GM23338 (cell line): ENCODE data around the gene CRTC3. TPM values are rescaled to one million over a fixed set of nuclear protein-coding genes. Genes with fewer than 3 reads are reported as not detected.
A peak's percentile ranks its signal among the peaks of the same experiment; 100 is the strongest.

Experiments used
- ATAC-seq: fragments of 200-7000 bp; cut with Tn5 transposase; 3 replicates; pipeline ENCODE4 v1.9.1; 2020
- DNase-seq: peaks from one replicate; pipeline ENCODE4 v3.0.0-alpha.2; 2015; ENCODE audit warnings: low spot score
- H2AFZ ChIP-seq: fragments of 200-600 bp; sonication (generic); 2 replicates; pipeline ENCODE4 v1.8.0; 2016; ENCODE audit warnings: antibody characterized with exemption, mild to moderate bottlenecking, moderate library complexity
- H3F3A ChIP-seq: fragments of 200-600 bp; sonication (generic); replicated peaks from 2 replicates; pipeline ENCODE4 v1.8.0; 2017; ENCODE audit warnings: antibody characterized with exemption, mixed run types, low read depth
- H3K27ac ChIP-seq: fragments of 200-600 bp; sonication (generic); 2 replicates; pipeline ENCODE4 v1.6.1; 2016; ENCODE audit warnings: low read depth
- H3K27me3 ChIP-seq: fragments of 200-600 bp; sonication (generic); 2 replicates; pipeline ENCODE4 v1.8.0; 2016; ENCODE audit warnings: mild to moderate bottlenecking, mixed run types, moderate library complexity; ENCODE audit not compliant: insufficient read depth
- H3K36me3 ChIP-seq: fragments of 200-600 bp; sonication (generic); 2 replicates; pipeline ENCODE4 v1.8.0; 2016; ENCODE audit warnings: mild to moderate bottlenecking; ENCODE audit not compliant: insufficient read depth
- H3K4me1 ChIP-seq: fragments of 200-600 bp; sonication (generic); 2 replicates; pipeline ENCODE4 v1.8.0; 2016; ENCODE audit warnings: mild to moderate bottlenecking, moderate library complexity; ENCODE audit not compliant: insufficient read depth
- H3K4me2 ChIP-seq: fragments of 200-600 bp; sonication (generic); 2 replicates; pipeline ENCODE4 v1.7.1; 2017; ENCODE audit warnings: mixed run types
- H3K4me3 ChIP-seq: fragments of 200-600 bp; sonication (generic); 2 replicates; pipeline ENCODE4 v1.6.1; 2016; ENCODE audit warnings: mixed run types
- H3K79me2 ChIP-seq: fragments of 200-600 bp; sonication (generic); replicated peaks from 2 replicates; pipeline ENCODE4 v1.8.0; 2017; ENCODE audit warnings: mild to moderate bottlenecking; ENCODE audit not compliant: insufficient read depth
- H3K9me2 ChIP-seq: fragments of 200-600 bp; sonication (generic); 2 replicates; pipeline ENCODE4 v1.8.0; 2017; ENCODE audit not compliant: insufficient read depth
- H4K20me1 ChIP-seq: fragments of 200-600 bp; sonication (generic); replicated peaks from 2 replicates; pipeline ENCODE4 v1.8.0; 2017; ENCODE audit warnings: mild to moderate bottlenecking; ENCODE audit not compliant: insufficient read depth
- H3K27ac Mint-ChIP-seq: 2 replicates; pipeline ENCODE4 v1.8.0; 2020; ENCODE audit warnings: inconsistent platforms, mild to moderate bottlenecking, moderate library complexity, mixed read lengths
- H3K27me3 Mint-ChIP-seq: 3 replicates; pipeline ENCODE4 v1.8.0; 2022; ENCODE audit warnings: low read depth, mild to moderate bottlenecking, moderate library complexity, mixed read lengths, inconsistent platforms; ENCODE audit not compliant: insufficient read depth, poor library complexity
- H3K36me3 Mint-ChIP-seq: 3 replicates; pipeline ENCODE4 v1.8.0; 2021; ENCODE audit warnings: low read depth, mild to moderate bottlenecking, inconsistent platforms, moderate library complexity, mixed read lengths
- H3K4me1 Mint-ChIP-seq: 3 replicates; pipeline ENCODE4 v1.8.0; 2020; ENCODE audit warnings: mild to moderate bottlenecking, inconsistent platforms, mixed read lengths
- H3K4me3 Mint-ChIP-seq: 3 replicates; pipeline ENCODE4 v1.8.0; 2021; ENCODE audit warnings: moderate library complexity, mild to moderate bottlenecking, inconsistent platforms, mixed read lengths
- H3K9me3 Mint-ChIP-seq: 3 replicates; pipeline ENCODE4 v1.8.0; 2020; ENCODE audit warnings: moderate library complexity, mild to moderate bottlenecking, inconsistent platforms, mixed read lengths
- CREB1 ChIP-seq: fragments of 250-450 bp; sonication (Bioruptor Pico); IDR thresholded peaks from 2 replicates; pipeline ENCODE4 v1.5.0; 2020; ENCODE audit warnings: low read depth, mild to moderate bottlenecking, moderate library complexity
- EZH2 ChIP-seq: fragments of 200-600 bp; sonication (generic); IDR thresholded peaks from one replicate; pipeline ENCODE4 v1.8.0; 2017; ENCODE audit warnings: antibody characterized with exemption, mild to moderate bottlenecking, low read depth; ENCODE audit not compliant: unreplicated experiment
- EZH2phosphoT487 ChIP-seq: fragments of 200-600 bp; sonication (generic); IDR thresholded peaks from one replicate; pipeline ENCODE4 v1.8.1; 2018; ENCODE audit warnings: antibody characterized with exemption; ENCODE audit not compliant: unreplicated experiment
- JUNB ChIP-seq: IDR thresholded peaks from one replicate; pipeline ENCODE4 v1.6.1; 2016; ENCODE audit warnings: antibody characterized with exemption; ENCODE audit not compliant: unreplicated experiment
- NANOG ChIP-seq: IDR thresholded peaks from 2 replicates; pipeline ENCODE4 v1.6.1; 2016; ENCODE audit warnings: antibody characterized with exemption, borderline replicate concordance
- POLR2AphosphoS5 ChIP-seq: IDR thresholded peaks from 2 replicates; pipeline ENCODE4 v1.6.1; 2016; ENCODE audit warnings: antibody characterized with exemption, low read depth
- STAT1 ChIP-seq: IDR thresholded peaks from one replicate; pipeline ENCODE4 v1.6.1; 2016; ENCODE audit warnings: antibody characterized with exemption; ENCODE audit not compliant: unreplicated experiment
- polyA plus RNA-seq: library from polyadenylated mRNA; unstranded; fragments of >200 nt; fragmentation: Nextera tagmentation; extraction: Ambion mirVana; gene quantifications from 2 replicates; pipeline ENCODE4 v1.2.1, GENCODE V29; 2016
- total RNA-seq: library from RNA; depleted of rRNA; stranded (reverse); fragments of >200 nt; shearing (Covaris generic); gene quantifications from 2 replicates; pipeline ENCODE4 v1.2.3, GENCODE V29; 2014
- TF ChIP-seq, protein P1 (sequence below): fragments of 250-450 bp; sonication (Bioruptor Pico); IDR thresholded peaks from 2 replicates; pipeline ENCODE4 v1.5.0; 2020; ENCODE audit warnings: mild to moderate bottlenecking, moderate library complexity
- TF ChIP-seq, protein P2 (sequence below): IDR thresholded peaks from one replicate; pipeline ENCODE4 v1.6.1; 2018; ENCODE audit warnings: antibody characterized with exemption; ENCODE audit not compliant: unreplicated experiment

CRTC3 gene
- total and polyA plus RNA-seq, 2 experiments from 2014 or later, result 2.8 to 3.8 TPM

DNA sequence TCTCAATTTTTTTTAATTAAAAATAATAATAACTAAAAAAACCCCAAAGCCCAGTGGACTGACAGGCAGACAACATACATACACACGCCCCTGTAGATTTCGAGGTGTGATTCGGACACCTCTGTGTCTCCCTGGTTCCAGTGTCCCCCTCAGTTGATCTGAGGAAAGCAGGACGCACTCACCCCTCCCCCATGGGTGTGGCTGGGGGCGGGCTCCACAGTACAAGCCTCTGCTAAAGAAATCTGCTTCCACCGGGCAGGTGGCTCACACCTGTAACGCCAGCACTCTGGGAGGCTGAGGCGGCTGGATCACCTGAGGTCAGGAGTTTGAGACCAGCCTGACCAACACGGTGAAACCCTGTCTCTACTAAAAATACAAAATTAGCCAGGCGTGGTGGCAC is 153.6 kb downstream of the CRTC3 start:
- H3K27ac Mint-ChIP-seq, result no peak overlapping the region

More for the DNA sequence above, 153.6 kb downstream of the CRTC3 start:
- Histone ChIP-seq H2AFZ (no peak overlapping the region), H3K9me2 (no peaks in the 10 kb centered on the region; the same call in 1 of the 2 replicates), H3K4me2 (no peak overlapping the region), H3K4me1 (no peaks in the 10 kb centered on the region), H3K27me3 (no peaks in the 10 kb centered on the region), H3K79me2 (no peaks in the 10 kb centered on the region), H4K20me1 (no peaks in the 10 kb centered on the region), H3K36me3 (no peaks in the 10 kb centered on the region), H3F3A (no peaks in the 10 kb centered on the region), H3K4me3 (no peak overlapping the region), H3K27ac (no peak overlapping the region)
- ATAC-seq (peak; percentile 49), DNase-seq (no peak)
- Mint-ChIP-seq H3K27me3 (peaks cover 7% of the 10 kb centered on the region), H3K36me3 (no peaks in the 10 kb centered on the region), H3K4me3 (no peak overlapping the region), H3K4me1 (peaks cover 5% of the 10 kb centered on the region; the same call in 2 of the 3 replicates), H3K9me3 (no peaks in the 10 kb centered on the region)
- no peak for TF ChIP-seq POLR2AphosphoS5
- no peak for TF ChIP-seq JUNB
- TF ChIP-seq, protein P1, sequence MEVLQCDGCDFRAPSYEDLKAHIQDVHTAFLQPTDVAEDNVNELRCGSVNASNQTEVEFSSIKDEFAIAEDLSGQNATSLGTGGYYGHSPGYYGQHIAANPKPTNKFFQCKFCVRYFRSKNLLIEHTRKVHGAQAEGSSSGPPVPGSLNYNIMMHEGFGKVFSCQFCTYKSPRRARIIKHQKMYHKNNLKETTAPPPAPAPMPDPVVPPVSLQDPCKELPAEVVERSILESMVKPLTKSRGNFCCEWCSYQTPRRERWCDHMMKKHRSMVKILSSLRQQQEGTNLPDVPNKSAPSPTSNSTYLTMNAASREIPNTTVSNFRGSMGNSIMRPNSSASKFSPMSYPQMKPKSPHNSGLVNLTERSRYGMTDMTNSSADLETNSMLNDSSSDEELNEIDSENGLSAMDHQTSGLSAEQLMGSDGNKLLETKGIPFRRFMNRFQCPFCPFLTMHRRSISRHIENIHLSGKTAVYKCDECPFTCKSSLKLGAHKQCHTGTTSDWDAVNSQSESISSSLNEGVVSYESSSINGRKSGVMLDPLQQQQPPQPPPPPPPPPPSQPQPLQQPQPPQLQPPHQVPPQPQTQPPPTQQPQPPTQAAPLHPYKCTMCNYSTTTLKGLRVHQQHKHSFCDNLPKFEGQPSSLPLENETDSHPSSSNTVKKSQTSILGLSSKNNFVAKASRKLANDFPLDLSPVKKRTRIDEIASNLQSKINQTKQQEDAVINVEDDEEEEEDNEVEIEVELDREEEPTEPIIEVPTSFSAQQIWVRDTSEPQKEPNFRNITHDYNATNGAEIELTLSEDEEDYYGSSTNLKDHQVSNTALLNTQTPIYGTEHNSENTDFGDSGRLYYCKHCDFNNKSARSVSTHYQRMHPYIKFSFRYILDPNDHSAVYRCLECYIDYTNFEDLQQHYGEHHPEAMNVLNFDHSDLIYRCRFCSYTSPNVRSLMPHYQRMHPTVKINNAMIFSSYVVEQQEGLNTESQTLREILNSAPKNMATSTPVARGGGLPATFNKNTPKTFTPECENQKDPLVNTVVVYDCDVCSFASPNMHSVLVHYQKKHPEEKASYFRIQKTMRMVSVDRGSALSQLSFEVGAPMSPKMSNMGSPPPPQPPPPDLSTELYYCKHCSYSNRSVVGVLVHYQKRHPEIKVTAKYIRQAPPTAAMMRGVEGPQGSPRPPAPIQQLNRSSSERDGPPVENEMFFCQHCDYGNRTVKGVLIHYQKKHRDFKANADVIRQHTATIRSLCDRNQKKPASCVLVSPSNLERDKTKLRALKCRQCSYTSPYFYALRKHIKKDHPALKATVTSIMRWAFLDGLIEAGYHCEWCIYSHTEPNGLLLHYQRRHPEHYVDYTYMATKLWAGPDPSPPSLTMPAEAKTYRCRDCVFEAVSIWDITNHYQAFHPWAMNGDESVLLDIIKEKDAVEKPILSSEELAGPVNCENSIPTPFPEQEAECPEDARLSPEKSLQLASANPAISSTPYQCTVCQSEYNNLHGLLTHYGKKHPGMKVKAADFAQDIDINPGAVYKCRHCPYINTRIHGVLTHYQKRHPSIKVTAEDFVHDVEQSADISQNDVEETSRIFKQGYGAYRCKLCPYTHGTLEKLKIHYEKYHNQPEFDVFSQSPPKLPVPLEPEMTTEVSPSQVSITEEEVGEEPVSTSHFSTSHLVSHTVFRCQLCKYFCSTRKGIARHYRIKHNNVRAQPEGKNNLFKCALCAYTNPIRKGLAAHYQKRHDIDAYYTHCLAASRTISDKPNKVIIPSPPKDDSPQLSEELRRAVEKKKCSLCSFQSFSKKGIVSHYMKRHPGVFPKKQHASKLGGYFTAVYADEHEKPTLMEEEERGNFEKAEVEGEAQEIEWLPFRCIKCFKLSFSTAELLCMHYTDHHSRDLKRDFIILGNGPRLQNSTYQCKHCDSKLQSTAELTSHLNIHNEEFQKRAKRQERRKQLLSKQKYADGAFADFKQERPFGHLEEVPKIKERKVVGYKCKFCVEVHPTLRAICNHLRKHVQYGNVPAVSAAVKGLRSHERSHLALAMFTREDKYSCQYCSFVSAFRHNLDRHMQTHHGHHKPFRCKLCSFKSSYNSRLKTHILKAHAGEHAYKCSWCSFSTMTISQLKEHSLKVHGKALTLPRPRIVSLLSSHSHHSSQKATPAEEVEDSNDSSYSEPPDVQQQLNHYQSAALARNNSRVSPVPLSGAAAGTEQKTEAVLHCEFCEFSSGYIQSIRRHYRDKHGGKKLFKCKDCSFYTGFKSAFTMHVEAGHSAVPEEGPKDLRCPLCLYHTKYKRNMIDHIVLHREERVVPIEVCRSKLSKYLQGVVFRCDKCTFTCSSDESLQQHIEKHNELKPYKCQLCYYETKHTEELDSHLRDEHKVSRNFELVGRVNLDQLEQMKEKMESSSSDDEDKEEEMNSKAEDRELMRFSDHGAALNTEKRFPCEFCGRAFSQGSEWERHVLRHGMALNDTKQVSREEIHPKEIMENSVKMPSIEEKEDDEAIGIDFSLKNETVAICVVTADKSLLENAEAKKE (CRISPR knock-in tag), result no peak
- no peak for TF ChIP-seq STAT1
- TF ChIP-seq, protein P2, sequence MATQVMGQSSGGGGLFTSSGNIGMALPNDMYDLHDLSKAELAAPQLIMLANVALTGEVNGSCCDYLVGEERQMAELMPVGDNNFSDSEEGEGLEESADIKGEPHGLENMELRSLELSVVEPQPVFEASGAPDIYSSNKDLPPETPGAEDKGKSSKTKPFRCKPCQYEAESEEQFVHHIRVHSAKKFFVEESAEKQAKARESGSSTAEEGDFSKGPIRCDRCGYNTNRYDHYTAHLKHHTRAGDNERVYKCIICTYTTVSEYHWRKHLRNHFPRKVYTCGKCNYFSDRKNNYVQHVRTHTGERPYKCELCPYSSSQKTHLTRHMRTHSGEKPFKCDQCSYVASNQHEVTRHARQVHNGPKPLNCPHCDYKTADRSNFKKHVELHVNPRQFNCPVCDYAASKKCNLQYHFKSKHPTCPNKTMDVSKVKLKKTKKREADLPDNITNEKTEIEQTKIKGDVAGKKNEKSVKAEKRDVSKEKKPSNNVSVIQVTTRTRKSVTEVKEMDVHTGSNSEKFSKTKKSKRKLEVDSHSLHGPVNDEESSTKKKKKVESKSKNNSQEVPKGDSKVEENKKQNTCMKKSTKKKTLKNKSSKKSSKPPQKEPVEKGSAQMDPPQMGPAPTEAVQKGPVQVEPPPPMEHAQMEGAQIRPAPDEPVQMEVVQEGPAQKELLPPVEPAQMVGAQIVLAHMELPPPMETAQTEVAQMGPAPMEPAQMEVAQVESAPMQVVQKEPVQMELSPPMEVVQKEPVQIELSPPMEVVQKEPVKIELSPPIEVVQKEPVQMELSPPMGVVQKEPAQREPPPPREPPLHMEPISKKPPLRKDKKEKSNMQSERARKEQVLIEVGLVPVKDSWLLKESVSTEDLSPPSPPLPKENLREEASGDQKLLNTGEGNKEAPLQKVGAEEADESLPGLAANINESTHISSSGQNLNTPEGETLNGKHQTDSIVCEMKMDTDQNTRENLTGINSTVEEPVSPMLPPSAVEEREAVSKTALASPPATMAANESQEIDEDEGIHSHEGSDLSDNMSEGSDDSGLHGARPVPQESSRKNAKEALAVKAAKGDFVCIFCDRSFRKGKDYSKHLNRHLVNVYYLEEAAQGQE, result no peak
- TF ChIP-seq CREB1 (CRISPR knock-in tag), result no peak
- TF ChIP-seq NANOG, result no peak
- TF ChIP-seq EZH2phosphoT487, result no peak
- TF ChIP-seq EZH2, result no peak
